HFFc6 (cell line): ENCODE data around the gene RAD51B. TPM values are rescaled to one million over a fixed set of nuclear protein-coding genes. Genes with fewer than 3 reads are reported as not detected.

Experiments used
- DNase-seq: peaks from one replicate; pipeline ENCODE4 v3.0.0-alpha.2; 2018
- H3K27ac Mint-ChIP-seq: 2 replicates; pipeline ENCODE4 v1.8.0; 2020; ENCODE audit warnings: mild to moderate bottlenecking, mixed read lengths
- H3K27me3 Mint-ChIP-seq: 2 replicates; pipeline ENCODE4 v1.8.0; 2021; ENCODE audit warnings: mild to moderate bottlenecking, moderate library complexity, mixed read lengths; ENCODE audit not compliant: insufficient read depth
- H3K36me3 Mint-ChIP-seq: 2 replicates; pipeline ENCODE4 v1.8.0; 2021; ENCODE audit warnings: low read depth, mixed read lengths
- H3K4me1 Mint-ChIP-seq: 2 replicates; pipeline ENCODE4 v1.8.0; 2020; ENCODE audit warnings: low read depth, mixed read lengths
- H3K4me3 Mint-ChIP-seq: 2 replicates; pipeline ENCODE4 v1.8.0; 2020; ENCODE audit warnings: mild to moderate bottlenecking, moderate library complexity, mixed read lengths
- H3K9me3 Mint-ChIP-seq: 2 replicates; pipeline ENCODE4 v1.8.0; 2020; ENCODE audit warnings: mild to moderate bottlenecking, mixed read lengths
- total RNA-seq, 6 experiments: library from RNA; stranded (reverse); fragmentation: NEBNext Ultra II Directional; extraction: Animal tissue kit (Norgen Biotek cat#: 25700); gene quantifications; 2 replicates in 1 of 6; 3 replicates in 5 of 6; pipeline ENCODE4 v1.2.3, GENCODE V29; 2021
- TF ChIP-seq, protein P1 (sequence below): fragments of 200-600 bp; sonication (generic); IDR thresholded peaks from 2 replicates; pipeline ENCODE4 v1.5.0; 2021; ENCODE audit warnings: antibody characterized with exemption, mild to moderate bottlenecking

Gene RAD51B
- total RNA-seq, 6 experiments from 2014 or later: 7.1 to 12.4 (median 9.6) TPM

DNA sequence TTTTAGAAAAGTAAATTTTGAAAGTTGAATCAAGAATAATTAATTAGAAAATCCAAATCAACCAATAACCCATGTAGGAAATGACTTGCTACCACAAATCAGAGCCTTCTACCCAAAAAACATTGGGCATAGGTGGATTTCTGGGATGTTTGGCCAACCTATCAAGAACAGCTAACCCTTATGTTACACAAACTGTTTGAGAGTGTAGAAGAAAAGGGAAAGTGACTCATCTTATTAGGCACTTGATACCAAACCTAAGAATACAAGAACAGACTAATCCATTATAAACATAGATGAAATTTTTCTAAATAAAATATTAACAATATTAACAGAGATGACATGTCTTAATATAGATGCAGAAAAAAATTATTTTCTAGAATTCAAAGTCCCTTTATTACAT lies 712.9 kb downstream of the RAD51B start:
- peaks cover 33% of the 10 kb centered on the region for H3K36me3 Mint-ChIP-seq
- no peak overlapping the region for H3K4me3 Mint-ChIP-seq
- peaks cover 2% of the 10 kb centered on the region; the same call in 1 of the 2 replicates for H3K27me3 Mint-ChIP-seq
- DNase-seq: no peak
- H3K4me1 Mint-ChIP-seq: peaks cover 48% of the 10 kb centered on the region
- H3K27ac Mint-ChIP-seq: no peak overlapping the region
- TF ChIP-seq, protein P1, sequence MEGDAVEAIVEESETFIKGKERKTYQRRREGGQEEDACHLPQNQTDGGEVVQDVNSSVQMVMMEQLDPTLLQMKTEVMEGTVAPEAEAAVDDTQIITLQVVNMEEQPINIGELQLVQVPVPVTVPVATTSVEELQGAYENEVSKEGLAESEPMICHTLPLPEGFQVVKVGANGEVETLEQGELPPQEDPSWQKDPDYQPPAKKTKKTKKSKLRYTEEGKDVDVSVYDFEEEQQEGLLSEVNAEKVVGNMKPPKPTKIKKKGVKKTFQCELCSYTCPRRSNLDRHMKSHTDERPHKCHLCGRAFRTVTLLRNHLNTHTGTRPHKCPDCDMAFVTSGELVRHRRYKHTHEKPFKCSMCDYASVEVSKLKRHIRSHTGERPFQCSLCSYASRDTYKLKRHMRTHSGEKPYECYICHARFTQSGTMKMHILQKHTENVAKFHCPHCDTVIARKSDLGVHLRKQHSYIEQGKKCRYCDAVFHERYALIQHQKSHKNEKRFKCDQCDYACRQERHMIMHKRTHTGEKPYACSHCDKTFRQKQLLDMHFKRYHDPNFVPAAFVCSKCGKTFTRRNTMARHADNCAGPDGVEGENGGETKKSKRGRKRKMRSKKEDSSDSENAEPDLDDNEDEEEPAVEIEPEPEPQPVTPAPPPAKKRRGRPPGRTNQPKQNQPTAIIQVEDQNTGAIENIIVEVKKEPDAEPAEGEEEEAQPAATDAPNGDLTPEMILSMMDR: no peak
- peaks cover 26% of the 10 kb centered on the region for H3K9me3 Mint-ChIP-seq

DNA sequence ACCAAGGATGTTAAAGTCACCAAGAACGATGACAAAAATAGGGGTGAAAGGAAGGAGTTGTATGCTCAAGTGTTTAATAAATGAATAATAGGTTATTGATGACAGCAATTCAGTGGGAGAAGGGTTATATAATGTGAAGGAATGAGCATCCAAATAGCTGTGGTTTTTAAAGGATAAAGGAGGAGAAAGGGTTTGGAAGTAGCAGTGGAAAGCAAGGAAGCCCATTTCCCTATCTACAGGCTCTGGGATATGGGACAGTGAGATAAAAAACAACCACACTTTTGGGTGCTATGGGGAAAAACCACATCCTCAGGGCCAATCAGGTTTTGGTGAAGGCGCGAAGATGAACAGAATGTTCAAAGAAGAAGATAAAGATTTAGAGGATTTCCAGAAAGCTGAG lies 714.7 kb downstream of the RAD51B start:
- Mint-ChIP-seq H3K27ac (peak overlapping the region; percentile 59), H3K9me3 (peaks cover 21% of the 10 kb centered on the region), H3K27me3 (peaks cover 2% of the 10 kb centered on the region; the same call in 1 of the 2 replicates), H3K4me1 (peaks cover 39% of the 10 kb centered on the region), H3K4me3 (no peak overlapping the region), H3K36me3 (peaks cover 30% of the 10 kb centered on the region)
- TF ChIP-seq, protein P1: no peak
- DNase-seq: no peak

DNA sequence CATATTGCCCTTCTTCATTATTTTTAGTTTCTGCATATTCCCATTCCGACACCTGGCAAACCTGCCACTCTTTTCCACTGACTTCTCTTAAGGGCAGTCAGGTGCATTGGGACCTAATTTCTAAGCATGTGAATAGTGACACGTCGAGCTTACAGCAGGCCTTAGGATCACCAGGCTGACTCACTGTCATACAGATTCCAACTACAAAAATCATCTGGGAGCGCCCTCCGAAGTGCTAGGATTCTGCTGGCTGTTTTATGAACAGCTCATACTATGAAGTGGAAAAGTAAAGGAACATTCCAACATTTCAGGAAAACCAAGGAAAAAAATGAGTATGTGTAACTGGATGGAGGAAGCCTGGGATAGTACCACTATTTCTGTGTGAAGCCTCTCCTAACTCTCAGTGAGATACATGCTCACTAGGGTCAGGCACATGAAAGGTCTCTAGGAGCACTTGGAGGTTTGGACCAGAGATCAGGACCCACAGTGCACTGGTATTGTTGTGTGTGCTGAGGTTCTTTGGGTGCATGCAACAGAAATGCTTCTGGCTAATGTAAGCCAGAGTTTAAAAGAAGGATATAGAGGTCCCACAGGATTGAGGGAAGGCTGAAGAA lies 715.9 kb downstream of the RAD51B start:
- Mint-ChIP-seq H3K36me3 (peaks cover 19% of the 10 kb centered on the region), H3K9me3 (peaks cover 9% of the 10 kb centered on the region), H3K4me1 (peaks cover 42% of the 10 kb centered on the region), H3K27ac (peak overlapping the region; percentile 88), H3K27me3 (no peaks in the 10 kb centered on the region), H3K4me3 (peak overlapping the region; percentile 24; the same call in 1 of the 2 replicates)
- DNase-seq: peak; percentile 91
- TF ChIP-seq, protein P1: no peak

DNA sequence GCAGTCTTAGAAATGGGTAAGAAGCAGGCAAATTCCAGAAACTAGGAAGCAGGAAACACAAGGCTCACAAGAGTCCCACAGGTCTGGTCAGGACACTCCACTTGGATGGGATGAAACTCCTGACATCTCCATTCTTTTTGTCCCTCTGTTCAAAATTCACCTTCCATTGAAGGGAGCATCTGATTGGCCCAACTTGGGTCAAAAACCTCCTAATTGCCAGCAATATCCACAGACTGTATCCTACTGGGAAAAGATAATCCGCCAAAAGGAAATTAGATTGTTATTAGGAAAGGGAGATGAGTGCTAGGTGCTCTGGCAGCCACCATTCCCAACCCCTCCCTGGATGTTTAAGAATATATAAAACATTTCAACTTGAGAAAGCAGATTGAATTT lies 716.4 kb downstream of the RAD51B start:
- Mint-ChIP-seq H3K9me3 (peaks cover 4% of the 10 kb centered on the region), H3K27me3 (no peaks in the 10 kb centered on the region), H3K4me1 (peaks cover 47% of the 10 kb centered on the region), H3K27ac (peak overlapping the region; percentile 88), H3K36me3 (peaks cover 14% of the 10 kb centered on the region), H3K4me3 (peak overlapping the region; percentile 24; the same call in 1 of the 2 replicates)
- no peak for DNase-seq
- TF ChIP-seq, protein P1: no peak

DNA sequence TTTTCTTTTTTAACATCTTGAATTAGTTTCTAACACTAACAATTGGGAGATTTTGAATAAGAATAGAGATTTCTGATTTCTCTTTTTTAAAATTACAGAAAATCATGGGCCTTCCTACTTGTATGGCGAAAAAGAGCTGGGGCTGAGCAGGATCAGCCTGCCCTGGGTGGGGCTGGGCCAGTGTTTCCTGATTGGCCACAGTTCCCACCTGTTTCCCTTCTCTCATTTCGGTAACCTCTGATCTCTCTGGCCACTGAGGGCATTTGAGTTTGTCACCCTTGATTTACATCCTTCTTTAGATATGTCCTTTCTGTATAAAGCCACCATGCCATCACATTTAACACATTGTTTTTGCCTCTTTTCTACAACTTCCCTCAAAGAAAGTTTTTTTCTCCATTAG lies 719.1 kb downstream of the RAD51B start:
- peaks cover 8% of the 10 kb centered on the region for H3K36me3 Mint-ChIP-seq
- H3K27ac Mint-ChIP-seq: no peak overlapping the region
- TF ChIP-seq, protein P1: no peak
- no peaks in the 10 kb centered on the region for H3K9me3 Mint-ChIP-seq
- DNase-seq: no peak
- H3K4me3 Mint-ChIP-seq: no peak overlapping the region
- H3K27me3 Mint-ChIP-seq: no peaks in the 10 kb centered on the region
- peaks cover 65% of the 10 kb centered on the region for H3K4me1 Mint-ChIP-seq
